A549 (cell line): ENCODE results near the gene GAS6. TPM values are rescaled to one million over a fixed set of nuclear protein-coding genes. Genes with fewer than 3 reads are reported as not detected.

Experiments used
- ATAC-seq, 2 experiments: fragments of 200-7000 bp in 1 of 2; fragments of >200 bp in 1 of 2; cut with Nextera tagmentation in 1 of 2; cut with Tn5 transposase in 1 of 2; 3 replicates each; pipeline versions ENCODE4 v1.8.0 to v1.9.1; 2018 to 2020; ENCODE audit warnings: mild to moderate bottlenecking in 1 of 2, moderate library complexity in 1 of 2
- CTCF ChIA-PET: fragments of 300-600 bp; sonication (Branson Sonifier 250); formaldehyde crosslinking; extraction: SDS; loops from one replicate; lab custom pipeline; 2021; ENCODE audit warnings: antibody characterized with exemption, inconsistent platforms; lab: Yijun Ruan, JAX
- POLR2A ChIA-PET: fragments of 350-600 bp; formaldehyde crosslinking; extraction: SDS; loops from one replicate; lab custom pipeline; 2021; ENCODE audit warnings: antibody characterized with exemption, inconsistent platforms; lab: Yijun Ruan, JAX
- DNase-seq, 2 experiments: peaks; one replicate each; pipeline versions ENCODE4 v3.0.0 to v3.0.0-alpha.2; 2011 to 2016; ENCODE audit warnings: low read depth in 1 of 2, low spot score in 1 of 2
- FAIRE-seq: peaks from 2 replicates; lab custom pipeline; 2011; peaks lifted over from hg19 to GRCh38; lab: Jason Lieb, UNC
- H3K27ac ChIP-seq, 2 experiments: fragments of >200 bp; sonication (Bioruptor Twin); formaldehyde crosslinking; 3 replicates each; pipeline ENCODE4 v1.5.1; 2016 to 2017
- H3K4me1 ChIP-seq: fragments of >200 bp; sonication (Bioruptor Twin); formaldehyde crosslinking; 3 replicates; pipeline ENCODE4 v1.6.1; 2016
- H3K4me2 ChIP-seq: fragments of >200 bp; sonication (Bioruptor Twin); formaldehyde crosslinking; 3 replicates; pipeline ENCODE4 v1.6.1; 2016
- H3K4me3 ChIP-seq: fragments of >200 bp; sonication (Bioruptor Twin); formaldehyde crosslinking; 3 replicates; pipeline ENCODE4 v1.5.1; 2016
- H3K9me3 ChIP-seq: fragments of >200 bp; sonication (Bioruptor Twin); formaldehyde crosslinking; 3 replicates; pipeline ENCODE4 v1.6.1; 2016
- ATOH8 ChIP-seq: fragments of 250-450 bp; sonication (Bioruptor Pico); IDR thresholded peaks from 2 replicates; pipeline ENCODE4 v1.5.0; 2020; ENCODE audit warnings: low read depth, mild to moderate bottlenecking, moderate library complexity
- CBX2 ChIP-seq: fragments of 200-600 bp; sonication (generic); IDR thresholded peaks from 2 replicates; pipeline ENCODE4 v1.6.1; 2016; ENCODE audit warnings: low read depth, mild to moderate bottlenecking, borderline replicate concordance
- CBX8 ChIP-seq: fragments of 200-600 bp; sonication (generic); IDR thresholded peaks from 2 replicates; pipeline ENCODE4 v1.6.1; 2016
- CHD2 ChIP-seq: fragments of 150-350 bp; IDR thresholded peaks from 2 replicates; pipeline ENCODE4 v1.6.1; 2014; ENCODE audit warnings: low read length; ENCODE audit not compliant: partially characterized antibody
- CHD4 ChIP-seq: fragments of 200-600 bp; sonication (generic); IDR thresholded peaks from 2 replicates; pipeline ENCODE4 v1.6.1; 2016; ENCODE audit warnings: antibody characterized with exemption, mild to moderate bottlenecking, borderline replicate concordance
- E2F6 ChIP-seq: IDR thresholded peaks from 2 replicates; pipeline ENCODE4 v1.6.1; 2012; ENCODE audit warnings: low read depth, borderline replicate concordance
- ELK1 ChIP-seq: fragments of 150-350 bp; IDR thresholded peaks from 2 replicates; pipeline ENCODE4 v1.6.1; 2014; ENCODE audit warnings: low read depth, mild to moderate bottlenecking, low read length
- EP300 ChIP-seq, 2 experiments: fragments of >200 bp; sonication (Bioruptor Twin); formaldehyde crosslinking; IDR thresholded peaks; 2 replicates in 1 of 2; 3 replicates in 1 of 2; pipeline ENCODE4 v1.6.1; 2016 to 2017
- FOSB ChIP-seq: fragments of 250-450 bp; sonication (Bioruptor Pico); IDR thresholded peaks from 2 replicates; pipeline ENCODE4 v1.5.0; 2020; ENCODE audit warnings: mild to moderate bottlenecking, moderate library complexity
- FOXS1 ChIP-seq: fragments of 250-450 bp; sonication (Bioruptor Pico); IDR thresholded peaks from 2 replicates; pipeline ENCODE4 v1.5.0; 2020; ENCODE audit warnings: mild to moderate bottlenecking, moderate library complexity
- HDAC2 ChIP-seq: fragments of 200-600 bp; sonication (generic); IDR thresholded peaks from 2 replicates; pipeline ENCODE4 v1.6.1; 2016
- HEYL ChIP-seq: fragments of 250-450 bp; sonication (Bioruptor Pico); IDR thresholded peaks from 2 replicates; pipeline ENCODE4 v1.8.0; 2021; ENCODE audit warnings: mild to moderate bottlenecking, moderate library complexity
- HMGXB4 ChIP-seq: fragments of 250-450 bp; sonication (Bioruptor Pico); IDR thresholded peaks from 2 replicates; pipeline ENCODE4 v1.5.0; 2021; ENCODE audit warnings: mild to moderate bottlenecking, moderate library complexity, borderline replicate concordance
- HOXB13 ChIP-seq: fragments of 250-450 bp; sonication (Bioruptor Pico); IDR thresholded peaks from 2 replicates; pipeline ENCODE4 v1.5.0; 2020; ENCODE audit warnings: low read depth, mild to moderate bottlenecking, moderate library complexity
- JUN ChIP-seq, 2 experiments: fragments of >200 bp; sonication (Bioruptor Twin); formaldehyde crosslinking; IDR thresholded peaks; 2 replicates in 1 of 2; 3 replicates in 1 of 2; pipeline ENCODE4 v1.6.1; 2016 to 2017
- JUNB ChIP-seq: fragments of >200 bp; sonication (Bioruptor Twin); formaldehyde crosslinking; IDR thresholded peaks from 2 replicates; pipeline ENCODE4 v1.6.1; 2016
- MAFK ChIP-seq: fragments of 450-650 bp; IDR thresholded peaks from 2 replicates; pipeline ENCODE4 v1.6.1; 2014; ENCODE audit not compliant: partially characterized antibody
- MAZ ChIP-seq: fragments of 150-350 bp; IDR thresholded peaks from 2 replicates; pipeline ENCODE4 v1.6.1; 2014; ENCODE audit warnings: antibody characterized with exemption, low read depth, low read length, borderline replicate concordance
- NR3C1 ChIP-seq: fragments of >200 bp; sonication (Bioruptor Twin); formaldehyde crosslinking; IDR thresholded peaks from 3 replicates; pipeline ENCODE4 v1.6.1; 2017
- RARB ChIP-seq: fragments of 250-450 bp; sonication (Bioruptor Pico); IDR thresholded peaks from 2 replicates; pipeline ENCODE4 v1.8.0; 2021; ENCODE audit warnings: mild to moderate bottlenecking, moderate library complexity
- RCOR1 ChIP-seq: fragments of 150-350 bp; IDR thresholded peaks from 2 replicates; pipeline ENCODE4 v1.6.1; 2014; ENCODE audit warnings: antibody characterized with exemption, low read length, low read depth
- RNF2 ChIP-seq: fragments of 200-600 bp; sonication (generic); IDR thresholded peaks from 2 replicates; pipeline ENCODE4 v1.6.1; 2016; ENCODE audit warnings: low read depth, mild to moderate bottlenecking, antibody characterized with exemption, moderate library complexity, borderline replicate concordance
- SMC3 ChIP-seq: fragments of >200 bp; sonication (Bioruptor Twin); formaldehyde crosslinking; IDR thresholded peaks from 3 replicates; pipeline ENCODE4 v1.6.1; 2018; ENCODE audit warnings: inconsistent platforms
- TFCP2L1 ChIP-seq: fragments of 250-450 bp; sonication (Bioruptor Pico); IDR thresholded peaks from 2 replicates; pipeline ENCODE4 v1.5.0; 2021; ENCODE audit warnings: mild to moderate bottlenecking
- WGBS: methylation state at CpG from one replicate; pipeline ENCODE4 v1.1.6; 2017; ENCODE audit errors: missing lambda C conversion rate; 5-methylcytosine and 5-hydroxymethylcytosine counted together
- polyA plus RNA-seq, 4 experiments: library from polyadenylated mRNA; depleted of rRNA in 3 of 4; stranded (reverse); fragments of >200 nt; fragmentation: RNase III in 1 of 4; extraction: RNeasy Plus Mini Kit Qiagen cat#74134 plus additional on column Dnase treatment in 1 of 4; gene quantifications; 2 replicates in 3 of 4; 3 replicates in 1 of 4; pipeline ENCODE4 v1.2.3, GENCODE V29; 2011 to 2017

The GAS6 gene
- polyA plus RNA-seq, 2 of the 4 experiments (the other 2 are of a cell fraction), result 3.5 to 5.7 TPM

- TF ChIP-seq HMGXB4, result no peak
- TF ChIP-seq CHD4, result no peak
- TF ChIP-seq NR3C1, result no peak
- TF ChIP-seq ELK1, result no peak
- TF ChIP-seq RCOR1, result no peak
- no peak for TF ChIP-seq HDAC2
- no peak for TF ChIP-seq FOSB (CRISPR knock-in tag)
- no peak for TF ChIP-seq ATOH8 (CRISPR knock-in tag)
- TF ChIP-seq RARB (CRISPR knock-in tag), result no peak
- no peak for TF ChIP-seq EP300 (IDR thresholded peaks at IDR 0.05)
- TF ChIP-seq CHD2, result no peak
- TF ChIP-seq FOXS1 (CRISPR knock-in tag), result no peak
- TF ChIP-seq CBX2, result no peak
- TF ChIP-seq HEYL (CRISPR knock-in tag), result no peak
- TF ChIP-seq CBX8, result no peak
- TF ChIP-seq, all 56 proteins: peak for 0
- DNase-seq, result no peak
- ChIA-PET POLR2A (no interaction called here), CTCF (no interaction called here)
- WGBS, result 10% methylated on average over 9 of the region's 12 CpGs
- FAIRE-seq, result no peak
- no peak overlapping the region for H3K4me3 ChIP-seq
- no peaks in the 10 kb centered on the region for H3K4me1 ChIP-seq
- no peak overlapping the region for H3K27ac ChIP-seq
- peaks cover 12% of the 10 kb centered on the region; the same call in 2 of the 3 replicates for H3K9me3 ChIP-seq
- ATAC-seq, result no peak
- H3K4me2 ChIP-seq, result no peak overlapping the region
These were observed 55.6 kb downstream of the GAS6 start for GRCh38 chr13:113808058-113808834.

GRCh38 chr13:113806526-113806925 lies 57.4 kb downstream of the GAS6 start:
- ATAC-seq, result no peak
- TF ChIP-seq JUNB (no peak), HEYL (CRISPR knock-in tag) (no peak), TFCP2L1 (CRISPR knock-in tag) (no peak), FOSB (CRISPR knock-in tag) (no peak), FOXS1 (CRISPR knock-in tag) (no peak), CBX8 (no peak), E2F6 (no peak), MAFK (no peak), MAZ (no peak), RNF2 (no peak), JUN (IDR thresholded peaks at IDR 0.05) (no peak), SMC3 (no peak), HOXB13 (CRISPR knock-in tag) (no peak)
- H3K4me3 ChIP-seq, result no peak overlapping the region
- ChIA-PET CTCF (no interaction called here), POLR2A (no interaction called here)
- no peak for FAIRE-seq
- no CpG with 5 or more reads among the region's 13 CpGs for whole genome bisulfite sequencing
- no peaks in the 10 kb centered on the region for H3K4me1 ChIP-seq
- no peak overlapping the region for H3K27ac ChIP-seq
- peaks cover 12% of the 10 kb centered on the region; the same call in 2 of the 3 replicates for H3K9me3 ChIP-seq
- no peak for DNase-seq
- H3K4me2 ChIP-seq, result no peak overlapping the region
